GM19328 (cell line): ENCODE results near the gene FOXI3.

ENCODE experiments used
- ATAC-seq: cut with Tn5 transposase; IDR thresholded peaks from one replicate; pipeline ENCODE4 v1.9.1; 2021; ENCODE audit warnings: mild to moderate bottlenecking, moderate library complexity; ENCODE audit not compliant: unreplicated experiment

The FOXI3 gene

DNA sequence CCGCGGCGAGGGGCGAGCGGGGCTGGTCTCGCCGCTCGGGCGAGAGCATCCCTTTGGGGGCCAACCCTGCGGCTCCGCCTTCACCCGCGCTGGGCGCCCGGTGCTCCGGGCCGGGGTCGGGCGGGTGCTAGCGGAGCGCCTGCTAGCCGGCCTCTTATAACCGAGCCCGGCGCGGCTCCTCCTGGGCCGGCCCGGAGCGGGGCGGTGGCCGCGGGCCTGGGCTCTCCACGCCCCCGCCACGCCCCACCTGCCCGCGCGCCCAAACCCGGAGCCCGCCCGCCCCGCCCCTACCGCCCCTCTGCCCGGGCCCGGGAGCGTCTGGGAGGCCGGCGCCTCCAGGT, at the start of gene FOXI3:
FOXI3 (minus strand) TSS at position 129 of the 341 bp plus-strand sequence. CDS start 158 bp downstream, outside the sequence.
- no peak for ATAC-seq

DNA sequence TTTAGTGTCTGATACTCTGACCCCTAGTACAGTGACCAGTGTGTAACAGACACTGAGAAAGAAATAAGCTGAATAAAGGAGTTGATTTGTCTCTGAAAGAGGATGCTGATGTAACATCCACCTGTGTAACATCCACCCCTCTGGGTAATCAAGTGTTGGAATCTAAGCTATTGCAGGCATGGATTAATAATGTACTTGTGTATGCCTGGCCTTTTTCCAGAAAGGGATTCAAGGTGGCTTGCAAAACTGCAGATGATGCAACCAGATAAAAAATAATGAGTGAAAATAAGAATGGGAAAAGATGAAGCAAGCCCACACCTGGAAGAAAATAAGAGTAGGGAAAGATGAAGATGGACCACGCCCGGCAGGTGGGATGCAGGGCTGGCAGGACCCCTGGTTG, 48.2 kb upstream of the FOXI3 start:
- no peak for ATAC-seq

DNA sequence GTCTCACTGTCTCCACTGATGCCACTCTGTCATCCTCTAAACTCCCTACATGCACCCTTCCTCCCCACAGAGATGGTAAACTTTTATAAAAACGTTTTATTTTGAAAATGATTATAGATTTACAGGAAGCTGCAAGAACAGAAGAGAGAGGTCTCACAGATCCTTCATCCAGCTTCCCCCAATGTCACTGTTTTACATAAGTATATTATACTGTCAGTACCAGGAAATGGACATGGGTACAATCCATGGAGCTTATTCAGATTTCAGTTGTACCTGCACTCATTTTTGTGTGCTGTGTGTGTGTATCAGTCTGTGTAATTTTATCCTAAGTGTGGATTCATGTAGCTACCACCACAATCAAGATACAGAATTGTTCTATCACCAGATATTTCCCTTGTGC, 46.7 kb upstream of the FOXI3 start:
- no peak for ATAC-seq

DNA sequence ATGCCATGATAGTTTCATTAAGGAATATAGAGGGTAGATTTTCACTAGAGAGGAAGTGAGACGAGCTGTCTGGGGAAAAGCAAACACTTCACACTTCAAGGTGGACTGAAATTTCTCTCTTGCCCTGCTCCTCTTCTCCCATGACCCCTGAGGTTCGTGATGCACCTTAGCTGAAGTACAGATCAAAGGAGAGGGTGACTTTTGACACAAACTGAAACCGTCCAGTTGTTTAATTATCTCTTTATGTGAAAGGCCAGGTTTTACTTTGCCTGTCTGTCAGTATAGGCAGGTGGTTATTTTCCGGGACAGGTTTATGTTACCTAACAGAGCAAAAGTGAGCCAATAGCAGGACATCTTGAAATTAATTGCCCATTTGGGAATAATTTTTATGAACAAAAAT, 41.0 kb upstream of the FOXI3 start:
- no peak for ATAC-seq

DNA sequence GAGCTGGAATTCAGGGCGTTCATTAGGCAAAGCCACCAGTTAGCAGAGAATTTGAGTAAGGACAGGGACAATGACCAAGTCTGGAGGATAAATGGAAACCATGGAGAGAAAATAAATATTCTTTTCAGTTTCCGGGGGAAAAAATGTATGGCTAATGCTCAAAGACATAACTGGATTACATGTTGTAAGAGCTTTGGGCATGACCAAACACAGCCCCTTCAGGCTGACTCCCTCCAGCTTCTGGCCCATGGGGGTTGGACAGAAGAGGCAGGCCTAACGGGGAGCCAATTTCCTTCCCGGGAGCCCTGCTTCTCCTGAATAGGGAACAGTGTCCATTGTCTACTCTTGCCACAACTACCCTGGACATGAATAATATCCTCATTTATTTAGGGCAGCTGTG, 39.5 kb upstream of the FOXI3 start:
- ATAC-seq, result no peak

DNA sequence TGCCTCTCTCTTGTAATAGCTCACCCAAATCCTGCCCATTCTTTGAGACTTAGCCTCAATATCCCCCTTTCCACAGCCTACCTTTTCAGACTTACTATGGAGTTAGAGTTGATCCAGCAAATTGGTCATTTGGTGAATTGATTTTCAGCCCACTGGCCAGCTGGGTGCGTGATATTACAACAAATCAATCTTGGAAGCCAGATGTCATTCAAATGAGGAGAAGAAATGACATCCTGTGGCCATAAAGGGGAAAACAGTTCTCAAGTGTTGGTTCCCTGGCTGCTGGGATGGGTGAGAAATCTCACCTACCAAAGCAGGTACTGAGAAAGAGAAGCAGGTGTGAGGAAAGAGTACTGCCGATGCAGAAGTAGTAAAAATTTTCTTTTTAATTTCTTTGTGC, 36.7 kb upstream of the FOXI3 start:
- ATAC-seq, result no peak

DNA sequence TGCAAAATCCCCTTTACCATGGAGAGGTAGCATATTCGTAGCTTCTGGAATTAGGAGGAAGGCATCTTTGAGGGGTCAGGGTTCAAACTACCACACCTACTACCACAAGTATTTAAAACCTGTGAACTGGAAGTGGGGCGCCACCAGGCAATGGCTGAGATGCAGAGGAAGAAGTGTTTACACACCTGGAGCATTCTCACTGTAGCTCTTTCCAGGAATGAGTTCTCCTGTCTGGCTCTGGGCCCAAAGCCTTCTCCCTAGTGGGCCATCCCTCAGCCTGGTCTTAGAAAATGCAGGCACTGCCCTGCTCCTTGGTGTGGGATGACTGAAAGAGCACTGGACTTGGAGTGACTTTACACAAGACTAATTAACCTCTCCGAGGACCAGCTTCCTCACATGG, 30.7 kb upstream of the FOXI3 start:
- no peak for ATAC-seq

DNA sequence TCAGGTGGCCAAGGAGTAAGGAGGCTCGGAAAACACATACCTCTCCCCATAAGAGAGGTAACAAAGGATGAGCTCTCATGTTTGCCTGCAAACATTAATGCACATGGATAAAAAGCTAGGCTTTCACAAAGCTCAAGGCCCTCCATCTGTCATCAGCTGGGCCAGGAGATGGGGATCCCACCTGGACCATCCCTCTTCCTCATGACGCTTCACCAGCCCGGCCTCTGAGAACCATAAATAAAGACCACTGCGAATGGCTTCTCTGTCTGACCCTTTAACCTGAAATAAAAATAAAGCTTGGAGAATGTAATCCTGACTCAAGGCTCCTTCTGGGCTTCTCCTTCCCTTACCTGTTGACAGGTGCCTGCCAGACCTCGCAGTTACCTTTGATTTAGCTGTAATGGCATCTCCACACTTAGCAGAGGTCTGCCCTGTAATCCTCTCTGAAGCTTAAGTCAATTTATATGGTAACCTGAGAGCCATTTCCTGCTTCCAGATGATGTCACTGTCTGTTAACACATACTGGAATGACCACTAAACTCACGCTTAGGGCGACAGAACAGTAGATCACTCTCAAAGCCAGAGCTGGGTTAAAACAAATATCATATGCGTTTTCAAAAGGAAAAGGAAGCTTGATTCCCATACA, 29.3 kb upstream of the FOXI3 start:
- no peak for ATAC-seq

DNA sequence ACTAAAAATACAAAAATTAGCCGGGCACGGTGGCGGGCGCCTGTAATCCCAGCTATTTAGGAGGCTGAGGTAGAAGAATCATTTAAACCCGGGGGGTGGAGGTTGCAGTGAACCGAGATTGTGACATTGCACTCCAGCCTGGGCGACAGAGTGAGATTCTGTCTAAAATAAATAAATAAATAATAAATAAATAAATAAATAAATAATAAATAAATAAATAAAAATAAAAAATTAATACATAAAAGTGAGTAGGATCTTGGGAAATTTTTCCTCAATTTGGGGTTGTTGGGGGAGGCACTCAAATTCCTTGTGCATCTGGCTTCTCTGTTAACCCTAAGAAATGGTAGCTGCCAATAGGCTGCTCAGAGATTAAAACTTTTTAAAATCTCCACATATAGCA, 20.3 kb upstream of the FOXI3 start:
- ATAC-seq, result no peak

DNA sequence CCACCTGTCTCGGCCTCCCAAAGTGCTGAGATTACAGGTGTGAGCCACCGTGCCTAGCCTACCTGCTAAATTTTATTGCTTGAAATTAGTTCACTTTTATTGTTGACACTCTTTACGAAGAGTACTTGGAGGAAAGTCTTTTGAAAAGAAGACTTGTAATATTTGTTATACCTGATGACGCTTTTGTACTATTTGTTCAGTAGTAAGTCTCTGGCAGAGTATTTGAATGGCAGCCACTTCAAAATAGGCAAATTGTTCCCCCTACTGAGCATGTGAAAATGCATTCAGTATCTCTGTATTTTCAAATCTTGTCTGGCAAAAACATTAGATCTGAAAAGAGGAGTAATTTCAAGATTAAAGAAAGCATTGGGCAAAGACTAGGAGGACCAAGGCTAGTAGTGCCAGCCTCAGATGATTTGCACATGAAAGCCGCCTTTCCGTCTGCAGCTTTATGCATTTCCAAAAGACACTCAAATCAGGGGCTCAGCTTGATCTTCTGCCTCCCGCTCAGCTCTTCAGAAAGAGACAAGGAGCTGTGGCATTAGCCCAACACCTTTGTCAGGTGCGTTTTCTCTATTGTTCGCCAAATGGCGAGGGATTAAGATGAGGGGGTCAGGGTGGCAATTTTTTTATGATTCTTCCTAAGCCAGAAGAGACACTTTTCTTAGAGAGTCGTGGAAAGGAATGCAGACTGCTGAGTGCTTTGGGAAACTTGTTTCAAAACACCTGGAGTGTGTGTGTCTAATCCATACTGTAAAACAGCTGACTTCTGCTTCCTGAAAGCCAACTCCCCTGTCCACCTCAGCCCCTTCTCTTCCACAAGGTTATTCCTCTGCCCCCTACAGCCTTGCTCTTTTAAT, 18.8 kb upstream of the FOXI3 start:
- no peak for ATAC-seq

DNA sequence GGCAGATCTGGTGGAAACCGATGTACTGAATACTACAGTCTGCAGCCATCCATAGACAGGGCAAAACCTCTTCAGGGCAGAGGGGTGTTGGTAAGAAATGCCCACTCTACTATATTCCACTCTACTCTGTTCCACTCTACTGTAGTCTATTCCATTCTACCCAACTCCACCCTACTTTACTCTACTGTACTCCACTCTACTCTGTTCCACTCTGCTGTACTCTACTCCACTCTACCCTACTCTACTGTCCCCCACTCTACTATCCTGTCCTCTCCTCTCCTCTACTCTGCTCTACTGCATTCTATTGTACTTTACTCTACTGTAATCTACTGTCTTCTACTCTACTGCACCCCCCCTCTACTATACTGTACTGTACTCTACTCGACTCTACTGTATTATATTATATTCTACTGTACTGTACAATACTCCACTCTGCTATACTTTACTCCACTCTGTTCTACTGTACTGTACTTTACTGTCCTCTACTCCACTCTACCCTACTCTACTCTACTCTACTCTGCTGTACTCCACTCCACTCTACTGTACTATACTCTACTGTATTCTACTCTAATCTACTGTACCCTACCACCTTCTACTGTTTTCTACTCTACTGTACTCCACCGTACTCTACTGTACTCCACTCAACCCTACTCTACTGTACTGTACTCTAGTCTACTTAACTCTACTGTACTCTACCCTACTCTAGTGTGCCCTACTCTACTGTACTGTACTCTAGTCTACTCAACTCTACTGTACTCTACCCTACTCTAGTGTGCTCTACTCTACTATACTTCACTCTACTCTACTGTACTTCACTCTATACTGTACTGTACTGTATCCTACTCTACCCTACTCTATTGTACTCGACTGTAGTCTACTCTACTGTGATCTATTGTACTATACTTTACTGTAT, 17.0 kb upstream of the FOXI3 start:
- ATAC-seq, result no peak

DNA sequence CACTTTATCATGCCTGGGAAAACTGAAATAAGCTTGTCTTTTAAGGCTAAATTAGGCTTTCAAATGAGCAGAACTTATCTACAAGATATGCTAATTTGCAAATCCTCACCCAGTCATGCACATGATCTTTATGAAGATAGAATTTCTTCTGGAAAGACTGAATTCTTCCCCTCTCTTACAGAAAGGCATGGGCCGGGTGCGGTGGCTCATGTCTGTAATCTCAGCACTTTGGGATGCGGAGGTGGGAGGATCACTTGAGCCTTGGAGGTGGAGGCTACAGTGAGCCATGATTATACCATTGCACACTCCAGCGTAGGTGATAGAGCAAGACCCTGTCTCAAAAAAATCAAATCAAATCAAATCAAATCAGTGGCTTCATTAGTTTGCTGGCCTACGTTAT, 11.7 kb upstream of the FOXI3 start:
- no peak for ATAC-seq

DNA sequence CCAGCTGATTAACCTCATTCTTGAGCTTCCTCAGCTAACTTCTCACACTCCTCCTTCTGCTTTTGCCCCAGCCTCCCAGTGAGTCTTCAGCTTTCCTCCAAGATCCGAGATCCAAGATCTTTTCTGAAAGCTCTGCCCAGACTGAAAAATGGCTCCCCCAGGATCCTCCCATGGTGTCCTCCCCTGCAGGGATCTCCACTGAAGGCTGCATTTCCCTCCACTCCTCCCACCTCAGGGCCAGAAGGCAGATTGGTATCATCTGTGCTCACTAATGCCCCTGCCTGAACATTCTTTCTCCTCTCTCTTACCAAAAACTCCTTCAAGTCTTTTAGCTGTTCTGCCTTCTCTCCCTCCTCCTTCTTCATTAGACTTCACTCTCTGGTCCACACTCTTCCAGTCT, 6.1 kb upstream of the FOXI3 start:
- no peak for ATAC-seq

DNA sequence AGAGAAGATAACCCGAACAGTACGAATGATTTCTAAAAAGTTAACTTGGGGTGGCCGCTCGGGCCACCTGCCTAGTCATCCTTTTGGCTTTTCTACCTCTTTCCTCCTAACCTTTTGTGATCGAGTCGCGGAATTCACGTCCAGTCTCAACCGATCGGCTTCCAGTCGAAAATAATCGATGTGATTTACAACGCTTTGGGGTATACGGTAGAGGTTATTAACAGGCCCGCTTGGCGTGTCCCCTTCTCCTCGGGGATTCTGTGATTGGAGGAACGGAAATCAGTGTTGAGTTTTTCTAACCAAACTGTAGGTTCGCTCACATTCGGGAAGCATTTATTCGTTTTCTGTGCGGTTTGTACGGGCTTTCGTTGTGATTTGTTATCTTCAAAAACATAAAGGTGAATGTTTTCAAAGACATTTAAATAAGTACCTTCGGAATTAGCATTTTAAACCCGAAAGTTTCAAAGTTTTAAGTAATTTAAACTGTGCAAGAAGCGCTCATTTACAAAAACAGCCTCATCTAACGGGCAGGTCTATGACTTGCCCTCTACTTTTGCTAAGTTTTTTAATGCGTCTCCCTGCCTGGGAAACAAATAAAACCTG, 588 bp upstream of the FOXI3 start:
- ATAC-seq, result no peak

DNA sequence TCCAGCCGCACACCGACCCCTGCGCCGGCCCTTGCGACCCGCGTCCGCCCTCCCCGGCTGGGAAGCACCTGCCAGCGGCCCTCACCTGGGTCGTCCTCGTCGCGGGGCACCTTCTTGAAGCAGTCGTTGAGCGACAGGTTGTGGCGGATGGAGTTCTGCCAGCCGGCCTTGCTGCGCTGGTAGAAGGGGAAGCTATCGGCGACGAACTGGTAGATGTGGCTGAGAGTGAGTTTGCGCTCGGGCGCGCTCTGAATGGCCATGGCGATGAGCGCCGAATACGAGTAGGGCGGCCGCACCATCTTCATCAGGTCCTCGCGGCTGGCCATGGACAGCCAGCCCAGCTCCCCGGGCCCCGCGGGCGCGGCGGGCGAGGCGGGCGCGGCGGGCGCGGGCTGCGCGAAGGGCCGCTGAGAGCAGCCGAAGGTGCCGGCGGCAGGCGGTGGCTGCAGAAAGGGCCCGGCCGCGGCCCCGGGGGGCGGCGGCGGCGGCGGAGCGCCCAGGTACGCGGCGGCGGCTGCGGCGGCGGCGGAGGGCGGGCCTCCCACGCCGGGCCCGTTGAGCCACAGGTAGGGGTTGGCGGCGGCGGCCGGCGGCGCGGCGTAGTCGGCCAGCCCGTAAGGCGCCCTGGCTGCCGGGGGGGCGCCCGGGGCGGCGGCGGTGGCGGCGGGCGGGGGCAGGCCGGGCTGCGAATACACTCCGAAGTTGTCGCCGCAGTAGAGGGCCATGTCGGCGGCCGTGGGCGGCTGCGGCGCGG, 505 bp downstream of the FOXI3 start:
- no peak for ATAC-seq

DNA sequence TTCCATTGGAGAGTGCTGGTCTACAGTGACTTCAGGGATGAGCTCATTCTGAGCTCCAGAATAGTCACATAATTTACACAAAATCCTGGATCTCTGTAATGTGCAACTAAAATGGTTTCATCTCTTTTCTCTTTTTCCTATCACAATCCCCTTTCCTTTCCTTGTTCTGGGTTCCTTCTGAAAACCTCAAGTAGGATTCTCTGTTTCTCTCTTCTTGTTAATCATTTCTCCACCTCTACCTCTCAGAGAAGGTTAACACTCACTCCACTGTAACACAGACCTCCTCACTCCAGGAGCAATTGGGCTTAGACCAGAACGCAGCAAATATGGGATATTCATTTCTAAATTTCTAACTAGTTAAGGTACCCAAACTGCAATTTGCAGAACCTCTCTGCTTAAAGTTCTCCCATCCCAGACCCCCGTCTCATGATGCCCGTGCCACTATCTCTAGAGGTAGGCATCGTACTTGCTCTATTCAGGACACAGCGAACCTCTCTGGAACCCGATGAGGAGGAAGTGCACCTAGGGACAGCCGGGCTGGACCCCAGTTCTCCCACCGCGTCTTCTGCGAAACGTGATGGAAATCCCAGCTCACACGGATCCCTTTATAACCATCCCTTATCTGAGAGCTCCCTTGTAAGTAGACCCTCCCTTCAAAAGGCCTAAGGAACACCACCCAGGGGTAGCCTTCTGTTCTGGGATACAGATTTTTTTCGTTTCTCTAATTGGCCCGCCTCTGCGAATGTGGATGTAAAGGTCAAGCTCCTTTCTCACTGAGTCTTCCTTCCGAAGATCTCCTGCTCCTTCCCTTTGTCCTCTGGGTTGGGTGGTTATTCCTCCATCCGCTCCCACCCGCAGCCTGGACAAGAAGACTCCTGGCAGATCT, 1.3 kb downstream of the FOXI3 start:
- no peak for ATAC-seq

DNA sequence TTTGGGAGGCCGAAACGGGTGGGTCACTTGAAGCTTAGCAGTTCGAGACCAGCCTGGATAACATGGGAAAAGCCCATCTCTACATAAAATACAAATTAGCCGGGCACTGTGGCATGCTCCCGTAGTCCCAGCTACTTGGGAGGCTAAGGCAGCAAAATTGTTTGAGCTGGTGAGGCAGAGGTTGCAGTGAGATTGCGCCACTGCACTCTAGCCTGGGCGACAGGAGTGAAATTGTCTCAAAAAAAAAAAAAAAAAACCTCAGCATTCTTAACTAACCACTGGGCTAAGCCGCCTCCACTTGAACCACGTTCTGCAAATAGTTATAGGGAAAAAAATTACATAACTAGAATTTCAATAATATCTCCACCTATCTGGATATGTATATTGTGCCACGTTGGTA, 2.3 kb downstream of the FOXI3 start:
- no peak for ATAC-seq

DNA sequence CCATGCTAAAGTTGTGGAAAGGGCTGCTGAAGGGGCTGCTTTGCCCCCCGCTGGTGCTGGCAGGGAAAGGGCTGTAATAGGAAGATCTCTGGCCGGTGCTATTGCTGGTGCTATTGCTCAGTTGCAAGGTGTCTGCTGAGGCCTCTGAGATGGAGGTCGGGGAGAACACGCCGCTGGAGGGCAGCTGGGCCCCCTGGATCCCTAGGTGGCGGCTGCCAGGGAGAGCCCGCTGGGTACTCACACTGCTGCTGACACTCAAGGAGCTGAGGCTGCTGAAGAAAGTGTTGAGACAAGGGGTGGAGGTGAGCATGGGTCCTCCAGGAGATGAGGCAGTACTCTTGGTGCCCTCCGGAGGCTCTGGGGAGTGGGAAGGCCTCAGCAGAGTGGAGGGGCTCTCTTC, 4.2 kb downstream of the FOXI3 start:
- no peak for ATAC-seq

DNA sequence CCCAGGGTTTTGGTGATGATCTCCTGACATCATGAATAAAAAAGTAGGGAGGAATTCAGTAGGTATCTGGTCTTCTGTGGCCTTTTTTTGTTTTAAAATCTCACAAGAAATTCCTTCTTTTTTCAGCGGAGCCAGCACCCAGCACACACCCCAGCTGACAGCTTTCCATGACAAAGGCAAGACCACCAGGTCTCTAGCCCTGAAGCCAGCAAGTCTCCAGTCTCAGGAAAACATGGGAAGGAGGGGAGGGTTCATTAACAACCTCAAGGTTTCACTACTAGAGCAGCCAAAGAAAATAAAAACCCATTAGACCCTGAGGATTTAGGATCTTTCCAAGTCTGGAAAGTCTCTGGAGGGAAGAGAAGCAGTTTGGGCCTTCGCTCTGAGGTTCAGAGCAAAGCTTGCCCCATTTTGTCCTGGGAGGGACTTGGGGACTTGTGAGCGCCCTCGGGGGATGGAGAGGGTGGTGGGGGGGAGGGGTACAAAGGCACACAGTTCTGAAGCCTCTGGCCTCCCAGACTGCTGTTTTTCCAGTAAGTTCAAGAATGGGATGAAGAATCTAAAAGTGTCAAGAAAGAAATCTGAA, 9.0 kb downstream of the FOXI3 start:
- no peak for ATAC-seq
